ENCODE results near the gene TRPM2. TPM values are rescaled to one million over a fixed set of nuclear protein-coding genes. Genes with fewer than 3 reads are reported as not detected.

The TRPM2 gene
- total RNA-seq, 4 donors from 2014 or later: 1.1 to 27.2 (median 3.3) TPM

- Histone ChIP-seq H3K4me1 (no peaks in the 10 kb centered on the region), H3K27ac (no peak overlapping the region), H3K4me3 (no peak overlapping the region), H3K9me3 (peaks cover 0 to 10% (median 0%) of the 10 kb centered on the region in 4 donors), H3K36me3 (no peaks in the 10 kb centered on the region), H3K27me3 (no peaks in the 10 kb centered on the region)
- TF ChIP-seq CTCF (IDR thresholded peaks at IDR 0.05) (no peak), POLR2A (IDR thresholded peaks at IDR 0.05) (no peak)
- peak in 2 of 3 donors; percentile 38 to 39 for DNase-seq
These were observed 80.6 kb downstream of the TRPM2 start for GRCh38 chr21:44433791-44434567.

GRCh38 chr21:44434568-44434925 lies 81.1 kb downstream of the TRPM2 start:
- H3K9me3 ChIP-seq: peaks cover 0 to 6% (median 0%) of the 10 kb centered on the region in 4 donors
- H3K27me3 ChIP-seq: no peaks in the 10 kb centered on the region
- H3K36me3 ChIP-seq: no peaks in the 10 kb centered on the region
- peak in 1 of 3 donors; percentile 31 for DNase-seq
- no peak overlapping the region for H3K27ac ChIP-seq
- no peaks in the 10 kb centered on the region for H3K4me1 ChIP-seq
- no peak overlapping the region for H3K4me3 ChIP-seq
- TF ChIP-seq POLR2A (IDR thresholded peaks at IDR 0.05) (no peak), CTCF (IDR thresholded peaks at IDR 0.05) (no peak)

GRCh38 chr21:44434936-44435635 lies 81.7 kb downstream of the TRPM2 start:
- DNase-seq: peak in 2 of 3 donors; percentile 34
- H3K27me3 ChIP-seq: no peaks in the 10 kb centered on the region
- H3K36me3 ChIP-seq: no peaks in the 10 kb centered on the region
- H3K27ac ChIP-seq: no peak overlapping the region
- TF ChIP-seq CTCF (IDR thresholded peaks at IDR 0.05) (no peak), POLR2A (IDR thresholded peaks at IDR 0.05) (no peak)
- H3K9me3 ChIP-seq: peaks cover 0 to under 1% (median 0%) of the 10 kb centered on the region in 4 donors
- no peaks in the 10 kb centered on the region for H3K4me1 ChIP-seq
- no peak overlapping the region for H3K4me3 ChIP-seq

GRCh38 chr21:44436111-44436611 lies 82.7 kb downstream of the TRPM2 start:
- H3K27me3 ChIP-seq: no peaks in the 10 kb centered on the region
- H3K4me1 ChIP-seq: no peaks in the 10 kb centered on the region
- DNase-seq: peak in 2 of 3 donors; percentile 13 to 14
- H3K36me3 ChIP-seq: no peaks in the 10 kb centered on the region
- no peak overlapping the region for H3K4me3 ChIP-seq
- no peak overlapping the region for H3K27ac ChIP-seq
- no peaks in the 10 kb centered on the region for H3K9me3 ChIP-seq
- no peak for TF ChIP-seq CTCF (IDR thresholded peaks at IDR 0.05)

GRCh38 chr21:44436958-44437357 lies 83.5 kb downstream of the TRPM2 start:
- Histone ChIP-seq H3K9me3 (no peaks in the 10 kb centered on the region), H3K36me3 (no peaks in the 10 kb centered on the region), H3K4me3 (no peak overlapping the region), H3K27me3 (no peaks in the 10 kb centered on the region), H3K27ac (no peak overlapping the region), H3K4me1 (no peaks in the 10 kb centered on the region)
- TF ChIP-seq CTCF (IDR thresholded peaks at IDR 0.05) (no peak), POLR2A (IDR thresholded peaks at IDR 0.05) (no peak)
- peak in 1 of 3 donors; percentile 29 for DNase-seq

All from Peyer's patch (tissue), 4 donors.